Measurements from ENCODE around the gene FADS1.

Gene FADS1

GRCh38 chr11:61816736-61817455 lies at the start of gene FADS1:
FADS1 (minus strand) TSS chr11:61817003; CDS start chr11:61816929, 74 bp downstream.
- DNase-seq (ENCODE audit: low spot score): peak; percentile 96

- DNase-seq (ENCODE audit: low spot score): no peak
These were observed 49.6 kb upstream of the FADS1 start for GRCh38 chr11:61866231-61866957.

- no peak for DNase-seq (ENCODE audit: low spot score)
These were observed 48.3 kb upstream of the FADS1 start for GRCh38 chr11:61864814-61865775.

- no peak for DNase-seq (ENCODE audit: low spot score)
These were observed 46.8 kb upstream of the FADS1 start for GRCh38 chr11:61863548-61864081.

- no peak for DNase-seq (ENCODE audit: low spot score)
These were observed 46.1 kb upstream of the FADS1 start for GRCh38 chr11:61862714-61863547.

- DNase-seq (ENCODE audit: low spot score): no peak
These were observed 44.8 kb upstream of the FADS1 start for GRCh38 chr11:61861634-61862033.

GRCh38 chr11:61860054-61860903 lies 43.5 kb upstream of the FADS1 start:
- DNase-seq (ENCODE audit: low spot score): no peak

GRCh38 chr11:61855939-61856680 lies 39.3 kb upstream of the FADS1 start:
- no peak for DNase-seq (ENCODE audit: low spot score)

- DNase-seq (ENCODE audit: low spot score): no peak
These were observed 38.3 kb upstream of the FADS1 start for GRCh38 chr11:61854966-61855714.

- DNase-seq (ENCODE audit: low spot score): no peak
These were observed 37.5 kb upstream of the FADS1 start for GRCh38 chr11:61854206-61854895.

- no peak for DNase-seq (ENCODE audit: low spot score)
These were observed 36.9 kb upstream of the FADS1 start for GRCh38 chr11:61853698-61854169.

GRCh38 chr11:61851900-61852295 lies 35.1 kb upstream of the FADS1 start:
- DNase-seq (ENCODE audit: low spot score): no peak

GRCh38 chr11:61851113-61851899 lies 34.5 kb upstream of the FADS1 start:
- DNase-seq (ENCODE audit: low spot score): no peak

GRCh38 chr11:61850687-61851086 lies 33.9 kb upstream of the FADS1 start:
- no peak for DNase-seq (ENCODE audit: low spot score)

- no peak for DNase-seq (ENCODE audit: low spot score)
These were observed 31.8 kb upstream of the FADS1 start for GRCh38 chr11:61848631-61849030.

GRCh38 chr11:61847914-61848581 lies 31.2 kb upstream of the FADS1 start:
- no peak for DNase-seq (ENCODE audit: low spot score)

Data from ecto neural progenitor cell (in vitro differentiated cells).